GM19193 (cell line): Measurements from ENCODE around the gene ITGAE.

ENCODE experiments used
- POLR2A ChIP-seq: IDR thresholded peaks from 4 replicates; pipeline ENCODE4 v1.6.1; 2011; ENCODE audit not compliant: insufficient read depth, insufficient read length; ENCODE audit errors: extremely low read depth

The ITGAE gene

GRCh38 chr17:3777366-3778120 is 23.4 kb downstream of the ITGAE start:
- TF ChIP-seq POLR2A: no peak

GRCh38 chr17:3773966-3774365 is 27.0 kb downstream of the ITGAE start:
- TF ChIP-seq POLR2A: no peak

GRCh38 chr17:3773511-3773910 is 27.5 kb downstream of the ITGAE start:
- no peak for TF ChIP-seq POLR2A

GRCh38 chr17:3772764-3773163 is 28.2 kb downstream of the ITGAE start:
- TF ChIP-seq POLR2A: no peak

GRCh38 chr17:3771140-3771539 is 29.8 kb downstream of the ITGAE start:
- TF ChIP-seq POLR2A: no peak

- no peak for TF ChIP-seq POLR2A
Observed at GRCh38 chr17:3770466-3770865, 30.5 kb downstream of the ITGAE start.

GRCh38 chr17:3768769-3769168 is 32.2 kb downstream of the ITGAE start:
- no peak for TF ChIP-seq POLR2A

- TF ChIP-seq POLR2A: no peak
Observed at GRCh38 chr17:3768341-3768740, 32.6 kb downstream of the ITGAE start.

GRCh38 chr17:3766779-3767178 is 34.2 kb downstream of the ITGAE start:
- TF ChIP-seq POLR2A: no peak

- no peak for TF ChIP-seq POLR2A
Observed at GRCh38 chr17:3765981-3766380, 35.0 kb downstream of the ITGAE start.

GRCh38 chr17:3763777-3764170 is 37.2 kb downstream of the ITGAE start:
- no peak for TF ChIP-seq POLR2A

GRCh38 chr17:3762922-3763776 is 37.8 kb downstream of the ITGAE start:
- no peak for TF ChIP-seq POLR2A

- no peak for TF ChIP-seq POLR2A
Observed at GRCh38 chr17:3761918-3762380, 39.0 kb downstream of the ITGAE start.

- no peak for TF ChIP-seq POLR2A
Observed at GRCh38 chr17:3761036-3761917, 39.7 kb downstream of the ITGAE start.
